Stimulated activated CD8-positive, alpha-beta memory T cell treated with anti-CD3 and anti-CD28 coated beads, Interleukin-15, amount 100 ng/mL, for 4 hours (primary cell): Measurements from ENCODE around the gene FMNL3.

ENCODE experiments used
- DNase-seq, 2 donors: peaks; one replicate each; pipeline ENCODE4 v3.0.0-alpha.2; 2020; ENCODE audit warnings: low read depth in 2 of 2

FMNL3 gene

GRCh38 chr12:49599961-49600360 lies 107.2 kb downstream of the FMNL3 start:
- no peak for DNase-seq

- DNase-seq: no peak
Observed at GRCh38 chr12:49598527-49598926, 108.7 kb downstream of the FMNL3 start.

GRCh38 chr12:49588721-49589516 lies 118.3 kb downstream of the FMNL3 start:
- no peak for DNase-seq

GRCh38 chr12:49588281-49588680 lies 118.9 kb downstream of the FMNL3 start:
- no peak for DNase-seq

- DNase-seq: no peak
Observed at GRCh38 chr12:49587174-49587908, 119.9 kb downstream of the FMNL3 start.
